Mammary epithelial cell (primary cell): ENCODE results near the gene DLG3.

Source experiments
- CTCF ChIP-seq, 2 donors: IDR thresholded peaks in 1 of 2; conservative IDR thresholded peaks in 1 of 2; 2 replicates each; pipeline ENCODE4 v1.5.1; 2011 to 2012; ENCODE audit warnings: inconsistent platforms in 2 of 2, low read length in 2 of 2, mild to moderate bottlenecking in 2 of 2, control low read depth in 1 of 2, low read depth in 1 of 2; ENCODE audit not compliant: insufficient read depth in 1 of 2; ENCODE audit errors: extremely low read depth in 1 of 2
- EZH2 ChIP-seq: IDR thresholded peaks from 2 replicates; pipeline ENCODE4 v1.6.1; 2012; ENCODE audit warnings: low read length, inconsistent platforms, borderline replicate concordance

GRCh38 chrX:70411475-70411874 lies 33.2 kb upstream of the DLG3 start:
- TF ChIP-seq CTCF (conservative IDR thresholded peaks at IDR 0.05 in 1 of 2, IDR thresholded peaks at IDR 0.05 in 1 of 2; ENCODE audit: extremely low read depth in 1 of 2, insufficient read depth in 1 of 2, low read depth in 1 of 2, low read length in 2 of 2): no peak
- TF ChIP-seq EZH2: no peak
